Adrenal gland (tissue), 12 donors: Measurements from ENCODE around the gene PRPF31. TPM values are rescaled to one million over a fixed set of nuclear protein-coding genes. Genes with fewer than 3 reads are reported as not detected.

Experiments used
- DNase-seq, 7 donors: peaks; one replicate each; pipeline ENCODE4 v3.0.0-alpha.2; 2019 to 2020
- H3K27ac ChIP-seq, 5 donors: fragments of 200-600 bp; sonication (generic) in 4 of 5; 1 replicate in 3 of 5; 2 replicates in 2 of 5; pipeline versions ENCODE4 v1.5.1 to v1.8.0; 2016 to 2020; ENCODE audit warnings: mild to moderate bottlenecking in 1 of 5
- H3K27me3 ChIP-seq: fragments of 200-600 bp; 2 replicates; pipeline ENCODE4 v1.8.0; 2021
- H3K36me3 ChIP-seq, 2 donors: fragments of 200-600 bp; replicated peaks in 1 of 2; 1 replicate in 1 of 2; 2 replicates in 1 of 2; pipeline versions ENCODE4 v1.5.1 to v1.8.0; 2018 to 2022
- H3K4me1 ChIP-seq, 2 donors: fragments of 200-600 bp; replicated peaks in 1 of 2; 1 replicate in 1 of 2; 2 replicates in 1 of 2; pipeline versions ENCODE4 v1.5.1 to v1.8.0; 2018 to 2021
- H3K4me3 ChIP-seq, 4 donors: fragments of 200-600 bp; sonication (generic) in 3 of 4; one replicate each; pipeline ENCODE4 v1.5.1; 2016 to 2018
- H3K9me3 ChIP-seq, 3 donors: fragments of 200-600 bp; sonication (generic) in 1 of 3; replicated peaks in 1 of 3; 1 replicate in 2 of 3; 2 replicates in 1 of 3; pipeline versions ENCODE4 v1.5.1 to v1.8.0; 2016 to 2021
- CTCF ChIP-seq, 6 experiments: fragments of 450-650 bp in 4 of 6; fragments of 200-600 bp in 2 of 6; sonication (generic) in 1 of 6; IDR thresholded peaks; 1 replicate in 5 of 6; 2 replicates in 1 of 6; pipeline versions ENCODE4 v1.5.1 to v1.8.0; 2016 to 2021; ENCODE audit warnings: antibody characterized with exemption in 6 of 6, mild to moderate bottlenecking in 2 of 6, moderate library complexity in 1 of 6
- POLR2A ChIP-seq, 2 donors: fragments of 450-650 bp; IDR thresholded peaks; one replicate each; pipeline ENCODE4 v1.6.1; 2017; ENCODE audit warnings: antibody characterized with exemption in 2 of 2, mild to moderate bottlenecking in 2 of 2, moderate library complexity in 1 of 2
- WGBS, 4 donors: extraction: QIAGEN DNeasy Blood & Tissue Kit in 2 of 4; methylation state at CpG; one replicate each; pipeline versions ENCODE4 v1.1.5 to v1.1.7; 2013 to 2017; 5-methylcytosine and 5-hydroxymethylcytosine counted together
- intact Hi-C, 2 donors: fragments of 100-400 bp; cut with DNase I; formaldehyde crosslinking; loops; one replicate each; pipeline versions ENCODE4 v1.14.1 to v1.15.0; 2022 to 2023
- polyA plus RNA-seq, 3 donors: library from polyadenylated mRNA; stranded (reverse); fragments of 200-250 nt in 2 of 3; fragments of 350-450 nt in 1 of 3; fragmentation: Illumina TruSeq in 1 of 3; extraction: RNeasy Lipid Tissue Mini Kit (QIAGEN cat#74804) in 1 of 3; gene quantifications; one replicate each; pipeline ENCODE4 v1.2.3, GENCODE V29; 2013 to 2014
- total RNA-seq, 9 donors: library from RNA; depleted of rRNA in 4 of 9; stranded (reverse); fragments of >200 nt in 4 of 9; fragments of 120-200 nt in 1 of 9; fragmentation: NEBNext Ultra II Directional in 1 of 9; extraction: Animal tissue kit (Norgen Biotek cat#: 25700) in 1 of 9; gene quantifications; one replicate each; pipeline versions ENCODE4 v1.1.0 to v1.2.4, GENCODE V29; 2013 to 2023
- donor health status: healthy with polysubstance abuse.
- donor health status: Bipolar disorder and iron deficiency.
- donor health status: DM: yes; HTN: yes; CAD: no.
- donor health status: DM: no; HTN: no; CAD: no.
- donor health status: DM: no; HTN: no; CAD: no.
- donor health status: DM: yes; HTN: yes; CAD: no.

The PRPF31 gene
- total and polyA plus RNA-seq, 12 donors: 36.1 to 91.7 (median 54.4) TPM

DNA sequence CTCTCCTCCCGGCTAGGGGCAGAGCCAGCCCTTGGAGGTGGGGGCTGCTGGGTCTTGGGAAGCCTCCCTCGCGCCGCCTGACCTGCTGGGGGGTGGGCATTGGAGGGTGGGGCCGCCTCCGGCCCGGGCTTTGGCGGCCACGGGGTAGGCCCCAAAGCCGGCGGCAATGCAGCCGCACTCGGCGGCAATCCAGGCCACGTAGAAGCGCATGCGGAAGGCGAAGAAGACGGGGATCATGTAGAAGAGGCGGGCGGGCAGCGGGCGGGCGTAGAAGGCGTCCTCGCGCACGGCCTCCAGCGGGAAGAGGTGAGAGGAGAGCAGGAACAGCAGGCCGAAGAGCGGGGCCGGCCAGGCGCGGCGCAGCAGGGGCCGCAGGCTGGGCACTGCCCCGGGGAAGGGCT is 65.1 kb downstream of the PRPF31 start:
- H3K36me3 ChIP-seq: peaks cover 0 to 46% of the 10 kb centered on the region in 2 donors
- WGBS, 4 donors: 94 to 96% (median 95%) methylated on average over 33 to 37 of the region's 37 CpGs
- intact Hi-C loops: no loop called here

More for the DNA sequence above, 65.1 kb downstream of the PRPF31 start:
- Histone ChIP-seq H3K27ac (no peak overlapping the region), H3K27me3 (no peaks in the 10 kb centered on the region), H3K4me3 (no peak overlapping the region), H3K9me3 (no peaks in the 10 kb centered on the region), H3K4me1 (no peaks in the 10 kb centered on the region)
- DNase-seq: no peak
- TF ChIP-seq CTCF (IDR thresholded peaks at IDR 0.05) (no peak), POLR2A (IDR thresholded peaks at IDR 0.05) (no peak)

Other genes with a start within 250 kb of the PRPF31 start
- 10 to 100 TPM in 8 of 9 donors, 1 to 10 TPM in 1; 6.5 to 74.0 (median 46.0) TPM for gene MYADM, start 247.9 kb upstream of the PRPF31 start, total RNA-seq
- gene MYADM, start 247.9 kb upstream of the PRPF31 start, polyA plus RNA-seq: 10 to 100 TPM; 19.7 to 23.4 (median 22.7) TPM
- not detected for gene PRKCG, start 233.6 kb upstream of the PRPF31 start, total RNA-seq
- not detected for gene PRKCG, start 233.6 kb upstream of the PRPF31 start, polyA plus RNA-seq
- gene CACNG7, start 206.5 kb upstream of the PRPF31 start, total RNA-seq: under 1 TPM in 2 of 9 donors, not detected in 7; 0.11 to 0.14 TPM
- 1 to 10 TPM in 1 of 3 donors, under 1 TPM in 2; 0.09 to 1.4 (median 0.13) TPM for gene CACNG7, start 206.5 kb upstream of the PRPF31 start, polyA plus RNA-seq
- under 1 TPM in 3 of 9 donors, not detected in 6; under 0.01 to 0.06 (median 0.04) TPM for gene CACNG8, start 152.8 kb upstream of the PRPF31 start, total RNA-seq
- under 1 TPM in 2 of 3 donors, not detected in 1; under 0.01 to 0.03 TPM for gene CACNG8, start 152.8 kb upstream of the PRPF31 start, polyA plus RNA-seq
- not detected for gene CACNG6, start 124.1 kb upstream of the PRPF31 start, total RNA-seq
- not detected for gene CACNG6, start 124.1 kb upstream of the PRPF31 start, polyA plus RNA-seq
- gene VSTM1, start 51.9 kb upstream of the PRPF31 start, total RNA-seq: under 1 TPM in 1 of 9 donors, not detected in 8; 0.83 TPM
- gene VSTM1, start 51.9 kb upstream of the PRPF31 start, polyA plus RNA-seq: not detected
- gene TARM1, start 34.4 kb upstream of the PRPF31 start, total RNA-seq: not detected
- gene TARM1, start 34.4 kb upstream of the PRPF31 start, polyA plus RNA-seq: not detected
- 1 to 10 TPM in 6 of 9 donors, under 1 TPM in 2, not detected in 1; 0.11 to 6.6 (median 2.2) TPM for gene OSCAR, start 15.0 kb upstream of the PRPF31 start, total RNA-seq
- gene OSCAR, start 15.0 kb upstream of the PRPF31 start, polyA plus RNA-seq: 1 to 10 TPM in 2 of 3 donors, under 1 TPM in 1; 0.55 to 6.0 (median 3.3) TPM
- gene NDUFA3, start 12.9 kb upstream of the PRPF31 start, total RNA-seq: 100 to 1,000 TPM in 6 of 9 donors, 10 to 100 TPM in 3; 33.2 to 257 (median 150) TPM
- 1,000 to 10,000 TPM in 2 of 3 donors, 100 to 1,000 TPM in 1; 237 to 1,730 (median 1,627) TPM for gene NDUFA3, start 12.9 kb upstream of the PRPF31 start, polyA plus RNA-seq
- 10 to 100 TPM; 19.5 to 28.0 (median 24.1) TPM for gene TFPT, start 97 bp upstream of the PRPF31 start, total RNA-seq
- 10 to 100 TPM; 11.4 to 58.6 (median 40.4) TPM for gene TFPT, start 97 bp upstream of the PRPF31 start, polyA plus RNA-seq
- 10 to 100 TPM in 8 of 9 donors, 1 to 10 TPM in 1; 8.3 to 61.0 (median 46.7) TPM for gene CNOT3, start 22.0 kb downstream of the PRPF31 start, total RNA-seq
- 10 to 100 TPM; 47.0 to 82.3 (median 66.6) TPM for gene CNOT3, start 22.0 kb downstream of the PRPF31 start, polyA plus RNA-seq
- 10 to 100 TPM in 3 of 9 donors, 1 to 10 TPM in 6; 5.0 to 21.7 (median 9.5) TPM for gene LENG1, start 44.0 kb downstream of the PRPF31 start, total RNA-seq
- gene LENG1, start 44.0 kb downstream of the PRPF31 start, polyA plus RNA-seq: 10 to 100 TPM in 2 of 3 donors, 1 to 10 TPM in 1; 5.7 to 22.0 (median 14.8) TPM
- gene TMC4, start 57.4 kb downstream of the PRPF31 start, total RNA-seq: 10 to 100 TPM in 1 of 9 donors, 1 to 10 TPM in 6, under 1 TPM in 2; 0.55 to 18.2 (median 1.3) TPM
- 10 to 100 TPM in 1 of 3 donors, 1 to 10 TPM in 1, under 1 TPM in 1; 0.48 to 10.5 (median 1.5) TPM for gene TMC4, start 57.4 kb downstream of the PRPF31 start, polyA plus RNA-seq
- gene MBOAT7, start 73.8 kb downstream of the PRPF31 start, total RNA-seq: 100 to 1,000 TPM in 8 of 9 donors, 10 to 100 TPM in 1; 98.0 to 670 (median 413) TPM
- gene MBOAT7, start 73.8 kb downstream of the PRPF31 start, polyA plus RNA-seq: 100 to 1,000 TPM; 130 to 190 (median 189) TPM
- gene TSEN34, start 75.6 kb downstream of the PRPF31 start, total RNA-seq: 100 to 1,000 TPM in 5 of 9 donors, 10 to 100 TPM in 4; 52.6 to 201 (median 107) TPM
- 10 to 100 TPM; 21.5 to 41.2 (median 26.1) TPM for gene TSEN34, start 75.6 kb downstream of the PRPF31 start, polyA plus RNA-seq
- 1,000 to 10,000 TPM in 8 of 9 donors, 100 to 1,000 TPM in 1; 928 to 2,677 (median 1,796) TPM for gene RPS9, start 85.1 kb downstream of the PRPF31 start, total RNA-seq
- gene RPS9, start 85.1 kb downstream of the PRPF31 start, polyA plus RNA-seq: 1,000 to 10,000 TPM in 2 of 3 donors, 100 to 1,000 TPM in 1; 545 to 3,006 (median 1,900) TPM
- gene LILRB3, start 107.3 kb downstream of the PRPF31 start, total RNA-seq: 10 to 100 TPM in 6 of 9 donors, 1 to 10 TPM in 1, under 1 TPM in 2; 0.22 to 56.2 (median 11.7) TPM
- 10 to 100 TPM in 1 of 3 donors, 1 to 10 TPM in 2; 2.8 to 32.6 (median 9.5) TPM for gene LILRB3, start 107.3 kb downstream of the PRPF31 start, polyA plus RNA-seq
- gene LILRA6, start 127.0 kb downstream of the PRPF31 start, total RNA-seq: 1 to 10 TPM in 7 of 9 donors, under 1 TPM in 2; 0.30 to 9.3 (median 5.4) TPM
- gene LILRA6, start 127.0 kb downstream of the PRPF31 start, polyA plus RNA-seq: 1 to 10 TPM; 2.5 to 8.5 (median 3.9) TPM
- 10 to 100 TPM in 8 of 9 donors, 1 to 10 TPM in 1; 4.2 to 68.6 (median 37.2) TPM for gene LILRB5, start 141.5 kb downstream of the PRPF31 start, total RNA-seq
- gene LILRB5, start 141.5 kb downstream of the PRPF31 start, polyA plus RNA-seq: 10 to 100 TPM in 2 of 3 donors, 1 to 10 TPM in 1; 9.8 to 23.0 (median 22.4) TPM
- gene LILRB2, start 165.4 kb downstream of the PRPF31 start, total RNA-seq: 10 to 100 TPM in 2 of 9 donors, 1 to 10 TPM in 5, under 1 TPM in 2; 0.50 to 14.7 (median 7.2) TPM
- 10 to 100 TPM in 2 of 3 donors, 1 to 10 TPM in 1; 4.2 to 16.5 (median 10.7) TPM for gene LILRB2, start 165.4 kb downstream of the PRPF31 start, polyA plus RNA-seq
- 1 to 10 TPM in 6 of 9 donors, under 1 TPM in 2, not detected in 1; 0.72 to 6.2 (median 3.0) TPM for gene LILRA5, start 197.4 kb downstream of the PRPF31 start, total RNA-seq
- gene LILRA5, start 197.4 kb downstream of the PRPF31 start, polyA plus RNA-seq: 1 to 10 TPM; 1.9 to 3.1 (median 2.1) TPM
- gene LILRA4, start 223.4 kb downstream of the PRPF31 start, total RNA-seq: 1 to 10 TPM in 1 of 9 donors, under 1 TPM in 4, not detected in 4; 0.06 to 1.3 (median 0.24) TPM
- not detected for gene LILRA4, start 223.4 kb downstream of the PRPF31 start, polyA plus RNA-seq
- gene LAIR1, start 249.2 kb downstream of the PRPF31 start, total RNA-seq: 10 to 100 TPM in 8 of 9 donors, 1 to 10 TPM in 1; 3.5 to 80.7 (median 49.4) TPM
- gene LAIR1, start 249.2 kb downstream of the PRPF31 start, polyA plus RNA-seq: 10 to 100 TPM; 14.4 to 39.2 (median 21.6) TPM